Articular chondrocyte of knee joint (primary cell): ENCODE results near the gene CEACAM20. TPM values are rescaled to one million over a fixed set of nuclear protein-coding genes. Genes with fewer than 3 reads are reported as not detected.

ENCODE experiments used
- small RNA-seq: library from RNA; depleted of rRNA; stranded (forward); fragments of <200 nt; gene quantifications from one replicate; pipeline ENCODE3, GENCODE V24; 2012
- total RNA-seq: library from RNA; depleted of rRNA; stranded (reverse); fragments of >200 nt; gene quantifications from 2 replicates; pipeline ENCODE4 v1.2.3, GENCODE V29; 2012

CEACAM20 gene
- not detected in 2 replicates for total RNA-seq

DNA sequence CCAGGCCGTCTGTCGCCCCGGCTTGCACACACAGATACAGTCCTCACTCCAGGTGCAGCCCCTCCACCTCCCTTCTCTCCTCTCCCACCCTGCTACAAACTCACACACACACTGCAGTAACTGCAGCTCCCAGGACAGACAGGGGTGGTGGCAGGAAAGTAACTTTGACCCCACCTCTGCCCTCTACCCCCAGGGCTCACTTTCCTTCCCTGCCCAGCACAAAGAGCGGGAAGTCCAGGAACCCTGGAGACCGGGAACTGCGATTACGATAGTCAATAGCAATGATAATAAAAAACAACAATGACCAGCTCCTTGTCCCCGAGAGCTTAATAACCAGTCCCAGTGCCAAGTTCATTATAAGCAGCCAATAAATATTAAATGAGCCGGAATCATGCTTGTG, at the start of gene CEACAM20:
TSS of gene CEACAM20 (minus strand) at position 140 of the 400 bp plus-strand sequence. CDS start 166 bp downstream, outside the sequence.

GRCh38 chr19:44499962-44500949, 29.2 kb downstream of the CEACAM20 start, which contains the start of gene ZNF180:
TSS of gene ZNF180 (minus strand) at chr19:44500522. CDS start at chr19:44497334, 3,188 bp downstream.

Small RNA genes within 50 kb of the gene (small RNA-seq; reads per million reads assigned to genes)
- not detected for gene AC243964.1

Other genes starting within 250 kb of the CEACAM20 start
- 3.0 and 5.1 TPM in 2 replicates for gene ZNF235, start 224.7 kb downstream of the CEACAM20 start, total RNA-seq
- gene ZNF112, start 173.0 kb downstream of the CEACAM20 start, total RNA-seq = 9.8 and 11.1 TPM in 2 replicates
- gene ZNF285, start 128.1 kb downstream of the CEACAM20 start, total RNA-seq = 3.9 and 4.4 TPM in 2 replicates
- 12.0 and 13.3 TPM in 2 replicates for gene ZNF229, start 81.2 kb downstream of the CEACAM20 start, total RNA-seq
- 7.6 and 10.4 TPM in 2 replicates for gene ZNF180, start 29.2 kb downstream of the CEACAM20 start, total RNA-seq
- gene IGSF23, start 83.9 kb upstream of the CEACAM20 start, total RNA-seq = 0.26 and 0.86 TPM in 2 replicates
- 86.0 and 95.1 TPM in 2 replicates for gene PVR, start 114.2 kb upstream of the CEACAM20 start, total RNA-seq
- 2.2 and 3.1 TPM in 2 replicates for gene CEACAM19, start 141.8 kb upstream of the CEACAM20 start, total RNA-seq
- gene CEACAM16, start 169.5 kb upstream of the CEACAM20 start, total RNA-seq = not detected in 2 replicates
- 11.2 and 14.2 TPM in 2 replicates for gene BCL3, start 219.0 kb upstream of the CEACAM20 start, total RNA-seq
- not detected in 2 replicates for gene CBLC, start 248.2 kb upstream of the CEACAM20 start, total RNA-seq